ENCODE data around the gene MET.

- TF ChIP-seq POLR2AphosphoS5 (IDR thresholded peaks at IDR 0.05) (no peak), CTCF (IDR thresholded peaks at IDR 0.05) (no peak), EP300 (IDR thresholded peaks at IDR 0.05) (no peak), POLR2A (IDR thresholded peaks at IDR 0.05) (no peak)
These were observed 109.0 kb downstream of the MET start for GRCh38 chr7:116780966-116781365.
